ENCODE results near the gene ATRX.
"Not testable (repeated sequence)": the region's sequence is repeated elsewhere in the genome, so short reads cannot be mapped to it uniquely, and the experiment has no call there.

ATRX gene

GRCh38 chrX:77500164-77500563, 285.9 kb downstream of the ATRX start:
- H3K9me3 ChIP-seq (ENCODE audit: control insufficient read depth, insufficient read depth, low read depth, low read length); CTCF ChIA-PET; H3K36me3 ChIP-seq (ENCODE audit: control insufficient read depth in 2 of 2, insufficient read depth in 1 of 2, low read length in 2 of 2); H3K4me3 ChIP-seq (ENCODE audit: low read depth, low read length); POLR2A ChIA-PET; H3K27ac ChIP-seq (ENCODE audit: extremely low read depth, low read depth, low read length); H3K4me1 ChIP-seq (ENCODE audit: control insufficient read depth, insufficient read depth, low read length): not testable (repeated sequence)
- peak; percentile 81 for TF ChIP-seq ZNF146 (tag by site-specific recombination; IDR thresholded peaks at IDR 0.05)

GRCh38 chrX:77493677-77494553, 292.1 kb downstream of the ATRX start:
- no peaks in the 10 kb centered on the region for H3K9me3 ChIP-seq (ENCODE audit: control insufficient read depth, insufficient read depth, low read depth, low read length)
- ChIA-PET POLR2A (no interaction called here), CTCF (no interaction called here)
- no peaks in the 10 kb centered on the region for H3K36me3 ChIP-seq (ENCODE audit: control insufficient read depth in 2 of 2, insufficient read depth in 1 of 2, low read length in 2 of 2)
- H3K4me3 ChIP-seq (ENCODE audit: low read depth, low read length): no peak overlapping the region
- no peaks in the 10 kb centered on the region for H3K4me1 ChIP-seq (ENCODE audit: control insufficient read depth, insufficient read depth, low read length)
- TF ChIP-seq SP3 (tag by site-specific recombination; IDR thresholded peaks at IDR 0.05) (no peak), ZNF423 (tag by site-specific recombination; IDR thresholded peaks at IDR 0.05) (peak; percentile 11; the same call in 1 of the 2 replicates), ZIC2 (tag by site-specific recombination; IDR thresholded peaks at IDR 0.05) (peak; percentile 93), OSR2 (tag by site-specific recombination; IDR thresholded peaks at IDR 0.05) (peak; percentile 73), ZNF341 (tag by site-specific recombination; IDR thresholded peaks at IDR 0.05; ENCODE audit: low read depth) (peak; percentile 74), ZNF398 (tag by site-specific recombination; IDR thresholded peaks at IDR 0.05) (no peak), ZNF266 (tag by site-specific recombination; IDR thresholded peaks at IDR 0.05; ENCODE audit: low read depth) (no peak), ZNF221 (tag by site-specific recombination; IDR thresholded peaks at IDR 0.05; ENCODE audit: borderline replicate concordance) (no peak), MYNN (tag by site-specific recombination; IDR thresholded peaks at IDR 0.05; ENCODE audit: borderline replicate concordance) (no peak), ZBTB11 (tag by site-specific recombination; conservative IDR thresholded peaks at IDR 0.05; ENCODE audit: low read depth) (no peak), GLIS2 (tag by site-specific recombination; IDR thresholded peaks at IDR 0.05) (peak; percentile 27; the same call in 1 of the 2 replicates), ZNF585B (tag by site-specific recombination; IDR thresholded peaks at IDR 0.05) (no peak), ZFP3 (tag by site-specific recombination; IDR thresholded peaks at IDR 0.05; ENCODE audit: low read depth) (no peak), ZNF174 (tag by site-specific recombination; IDR thresholded peaks at IDR 0.05) (no peak), ZNF133 (tag by site-specific recombination; IDR thresholded peaks at IDR 0.05) (no peak), ZBTB44 (tag by site-specific recombination; IDR thresholded peaks at IDR 0.05) (no peak), KLF8 (tag by site-specific recombination; IDR thresholded peaks at IDR 0.05) (no peak), YY2 (tag by site-specific recombination; IDR thresholded peaks at IDR 0.05) (no peak), GLIS1 (tag by site-specific recombination; IDR thresholded peaks at IDR 0.05) (peak; percentile 21; the same call in 1 of the 2 replicates), TRIM28 (IDR thresholded peaks at IDR 0.05; ENCODE audit: borderline replicate concordance, low read length) (peak; percentile 60)
- H3K27ac ChIP-seq (ENCODE audit: extremely low read depth, low read depth, low read length): no peak overlapping the region
